T-cell (primary cell): Measurements from ENCODE around the gene GABRA5. TPM values are rescaled to one million over a fixed set of nuclear protein-coding genes. Genes with fewer than 3 reads are reported as not detected.

Experiments
- ATAC-seq, 4 experiments: fragments of 200-7000 bp in 3 of 4; fragments of 150-1000 bp in 1 of 4; cut with Tn5 transposase; replicated peaks in 1 of 4; 1 replicate in 3 of 4; 2 replicates in 1 of 4; pipeline ENCODE4 v1.10.0; 2021; ENCODE audit warnings: moderate library complexity in 3 of 4, mild to moderate bottlenecking in 2 of 4, moderate number of reproducible peaks in 1 of 4
- CTCF ChIA-PET, 2 donors: fragments of 300-600 bp; sonication (Branson Sonifier 250); formaldehyde crosslinking; loops; one replicate each; lab custom pipeline; 2022; ENCODE audit warnings: antibody characterized with exemption in 2 of 2; lab: Charles Lee
- POLR2A ChIA-PET, 2 donors: fragments of 300-600 bp; sonication (Branson Sonifier 250); formaldehyde crosslinking; loops; one replicate each; lab custom pipeline; 2022; ENCODE audit warnings: antibody characterized with exemption in 2 of 2; lab: Charles Lee
- DNase-seq, 35 experiments: peaks; one replicate each; pipeline versions ENCODE4 v3.0.0 to v3.0.0-alpha.2; 2013 to 2023
- H3K27ac ChIP-seq: one replicate; pipeline ENCODE4 v1.5.1; 2013; ENCODE audit warnings: low read length
- H3K27me3 ChIP-seq, 2 experiments: replicated peaks in 1 of 2; 1 replicate in 1 of 2; 2 replicates in 1 of 2; pipeline versions ENCODE4 v1.6.1 to v1.7.0; 2013; ENCODE audit warnings: low read length in 1 of 2, mixed read lengths in 1 of 2; ENCODE audit not compliant: control insufficient read depth in 2 of 2, insufficient read depth in 2 of 2; ENCODE audit errors: extremely low read depth in 1 of 2
- H3K36me3 ChIP-seq, 2 donors: 1 replicate in 1 of 2; 2 replicates in 1 of 2; pipeline versions ENCODE4 v1.6.1 to v1.7.0; 2013; ENCODE audit warnings: low read length in 1 of 2; ENCODE audit not compliant: control insufficient read depth in 2 of 2, insufficient read depth in 1 of 2; ENCODE audit errors: extremely low read depth in 1 of 2
- H3K4me1 ChIP-seq, 2 experiments: 1 replicate in 1 of 2; 2 replicates in 1 of 2; pipeline versions ENCODE4 v1.6.1 to v1.7.0; 2013; ENCODE audit warnings: low read length in 2 of 2, mixed read lengths in 1 of 2; ENCODE audit not compliant: insufficient read depth in 2 of 2, control insufficient read depth in 1 of 2; ENCODE audit errors: extremely low read depth in 1 of 2
- H3K4me3 ChIP-seq, 2 donors: 1 replicate in 1 of 2; 2 replicates in 1 of 2; pipeline versions ENCODE4 v1.5.1 to v1.7.0; 2013; ENCODE audit warnings: mild to moderate bottlenecking in 2 of 2, low read length in 1 of 2, moderate library complexity in 1 of 2; ENCODE audit not compliant: control insufficient read depth in 1 of 2; ENCODE audit errors: extremely low read depth in 1 of 2
- H3K9me3 ChIP-seq: 2 replicates; pipeline ENCODE4 v1.7.0; 2013
- H3K27ac Mint-ChIP-seq, 2 donors: one replicate each; pipeline ENCODE4 v1.8.0; 2020 to 2021; ENCODE audit warnings: mild to moderate bottlenecking in 2 of 2, mixed read lengths in 2 of 2
- H3K27me3 Mint-ChIP-seq, 2 donors: one replicate each; pipeline ENCODE4 v1.8.0; 2021 to 2022; ENCODE audit warnings: mixed read lengths in 2 of 2
- H3K36me3 Mint-ChIP-seq: one replicate; pipeline ENCODE4 v1.8.0; 2021; ENCODE audit warnings: mixed read lengths
- H3K4me1 Mint-ChIP-seq, 3 donors: one replicate each; pipeline ENCODE4 v1.8.0; 2020 to 2022; ENCODE audit warnings: mixed read lengths in 3 of 3, mild to moderate bottlenecking in 1 of 3
- H3K4me3 Mint-ChIP-seq, 3 donors: one replicate each; pipeline ENCODE4 v1.8.0; 2020 to 2022; ENCODE audit warnings: mild to moderate bottlenecking in 3 of 3, mixed read lengths in 3 of 3, moderate library complexity in 3 of 3
- H3K9me3 Mint-ChIP-seq, 3 donors: one replicate each; pipeline ENCODE4 v1.8.0; 2020 to 2022; ENCODE audit warnings: mixed read lengths in 3 of 3
- WGBS: methylation state at CpG from one replicate; pipeline ENCODE4 v1.1.5; 2013; ENCODE audit warnings: missing lambda C conversion rate; ENCODE audit not compliant: insufficient coverage; 5-methylcytosine and 5-hydroxymethylcytosine counted together
- total RNA-seq, 35 experiments: library from RNA in 6 of 35; stranded (reverse) in 6 of 35; fragments of 120-200 nt in 1 of 35; gene quantifications; one replicate each; pipeline versions ENCODE4 v1.2.1 to v1.2.4 and lab custom pipeline; 2013 to 2026

GABRA5 gene
- total RNA-seq, 5 donors from 2014 or later (not counting 1 experiment from before 2014, with no cell fraction given), result not detected

GRCh38 chr15:26985050-26985449, 118.2 kb downstream of the GABRA5 start:
- no peak overlapping the region for H3K4me3 ChIP-seq
- DNase-seq (no peak), ATAC-seq (no peak)
- CTCF ChIA-PET, result no interaction called here
- POLR2A ChIA-PET, result no interaction called here
- no peaks in the 10 kb centered on the region for H3K4me1 Mint-ChIP-seq
- peaks cover 0 to 2% of the 10 kb centered on the region in 2 donors for H3K27me3 Mint-ChIP-seq
- no peaks in the 10 kb centered on the region for H3K27me3 ChIP-seq
- peaks cover 3 to 8% (median 3%) of the 10 kb centered on the region in 3 donors for H3K9me3 Mint-ChIP-seq
- H3K4me3 Mint-ChIP-seq, result no peak overlapping the region
- H3K9me3 ChIP-seq, result no peaks in the 10 kb centered on the region
- no peaks in the 10 kb centered on the region for H3K4me1 ChIP-seq
- no peaks in the 10 kb centered on the region for H3K36me3 Mint-ChIP-seq
- WGBS, result 100% methylated on average over 1 of the region's 4 CpGs
- no peak overlapping the region for H3K27ac Mint-ChIP-seq
- no peaks in the 10 kb centered on the region for H3K36me3 ChIP-seq
- no peak overlapping the region for H3K27ac ChIP-seq

- H3K4me3 ChIP-seq, result no peak overlapping the region
- Mint-ChIP-seq H3K36me3 (no peaks in the 10 kb centered on the region), H3K4me1 (no peaks in the 10 kb centered on the region), H3K27ac (no peak overlapping the region), H3K4me3 (no peak overlapping the region), H3K27me3 (no peaks in the 10 kb centered on the region), H3K9me3 (peaks cover 10 to 34% (median 25%) of the 10 kb centered on the region in 3 donors)
- H3K36me3 ChIP-seq, result no peaks in the 10 kb centered on the region
- ATAC-seq, result no peak
- ChIA-PET CTCF (no interaction called here), POLR2A (no interaction called here)
- WGBS, result no CpG with 5 or more reads among the region's 2 CpGs
- no peaks in the 10 kb centered on the region for H3K4me1 ChIP-seq
- DNase-seq, result no peak
- H3K9me3 ChIP-seq, result no peaks in the 10 kb centered on the region
- H3K27me3 ChIP-seq, result no peaks in the 10 kb centered on the region
- no peak overlapping the region for H3K27ac ChIP-seq
Measured at GRCh38 chr15:26996250-26996649, 129.4 kb downstream of the GABRA5 start.

Other genes starting within 250 kb of the GABRA5 start
- under 1 TPM in 3 of 5 donors, not detected in 2; 0.23 to 0.76 (median 0.54) TPM for gene GABRB3, start 94.0 kb upstream of the GABRA5 start, total RNA-seq
- not detected for gene GABRG3, start 104.1 kb downstream of the GABRA5 start, total RNA-seq